Measurements from ENCODE around the gene RDM1.

DNA sequence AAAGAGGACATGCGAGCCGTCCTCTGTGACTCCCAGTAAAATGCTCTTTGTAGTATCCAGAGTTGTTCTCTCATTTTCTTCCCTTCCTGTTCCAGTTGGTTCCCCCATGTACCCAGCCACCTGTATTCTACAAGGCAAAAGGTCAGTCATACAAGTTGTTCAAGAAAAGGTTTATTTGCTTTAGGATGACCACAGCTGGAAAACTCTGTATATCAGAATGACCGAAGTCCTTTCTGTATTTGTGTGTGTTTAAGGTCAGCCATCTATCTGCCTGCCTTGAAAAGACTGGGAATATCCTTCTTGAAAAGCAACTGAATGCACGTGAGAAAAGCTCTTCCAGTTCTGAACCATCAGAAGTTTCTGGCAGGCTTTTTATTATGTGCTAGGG lies 42.4 kb upstream of the RDM1 start:
- TF ChIP-seq, protein P1, sequence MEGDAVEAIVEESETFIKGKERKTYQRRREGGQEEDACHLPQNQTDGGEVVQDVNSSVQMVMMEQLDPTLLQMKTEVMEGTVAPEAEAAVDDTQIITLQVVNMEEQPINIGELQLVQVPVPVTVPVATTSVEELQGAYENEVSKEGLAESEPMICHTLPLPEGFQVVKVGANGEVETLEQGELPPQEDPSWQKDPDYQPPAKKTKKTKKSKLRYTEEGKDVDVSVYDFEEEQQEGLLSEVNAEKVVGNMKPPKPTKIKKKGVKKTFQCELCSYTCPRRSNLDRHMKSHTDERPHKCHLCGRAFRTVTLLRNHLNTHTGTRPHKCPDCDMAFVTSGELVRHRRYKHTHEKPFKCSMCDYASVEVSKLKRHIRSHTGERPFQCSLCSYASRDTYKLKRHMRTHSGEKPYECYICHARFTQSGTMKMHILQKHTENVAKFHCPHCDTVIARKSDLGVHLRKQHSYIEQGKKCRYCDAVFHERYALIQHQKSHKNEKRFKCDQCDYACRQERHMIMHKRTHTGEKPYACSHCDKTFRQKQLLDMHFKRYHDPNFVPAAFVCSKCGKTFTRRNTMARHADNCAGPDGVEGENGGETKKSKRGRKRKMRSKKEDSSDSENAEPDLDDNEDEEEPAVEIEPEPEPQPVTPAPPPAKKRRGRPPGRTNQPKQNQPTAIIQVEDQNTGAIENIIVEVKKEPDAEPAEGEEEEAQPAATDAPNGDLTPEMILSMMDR (conservative IDR thresholded peaks at IDR 0.05; ENCODE audit: low read depth, low read length): no peak
- TF ChIP-seq POLR2A (IDR thresholded peaks at IDR 0.05; ENCODE audit: low read depth, low read length) (no peak), MAFK (IDR thresholded peaks at IDR 0.05; ENCODE audit: low read depth, low read length) (no peak), MAZ (IDR thresholded peaks at IDR 0.05; ENCODE audit: borderline replicate concordance, low read depth, low read length) (no peak), FOS (IDR thresholded peaks at IDR 0.05; ENCODE audit: low read depth, low read length) (no peak), NFE2L2 (IDR thresholded peaks at IDR 0.05; ENCODE audit: low read depth, low read length) (no peak)
